GM18951 (cell line): ENCODE measurements around the gene PATE1.
"Not testable (repeated sequence)": the region's sequence is repeated elsewhere in the genome, so short reads cannot be mapped to it uniquely, and the experiment has no call there.

Experiments
- POLR2A ChIP-seq: IDR thresholded peaks from 4 replicates; pipeline ENCODE4 v1.6.1; 2011; ENCODE audit warnings: mild to moderate bottlenecking; ENCODE audit not compliant: insufficient read length, insufficient read depth; ENCODE audit errors: extremely low read depth
- in situ Hi-C: fragments of 300-500 bp; cut with MboI; formaldehyde crosslinking; loops from one replicate; pipeline ENCODE4 v1.12.0; 2022; ENCODE audit warnings: low sequenced_read_pairs, mixed read lengths, inconsistent platforms; ENCODE audit not compliant: unreplicated experiment

PATE1 gene, protein sequence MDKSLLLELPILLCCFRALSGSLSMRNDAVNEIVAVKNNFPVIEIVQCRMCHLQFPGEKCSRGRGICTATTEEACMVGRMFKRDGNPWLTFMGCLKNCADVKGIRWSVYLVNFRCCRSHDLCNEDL

DNA sequence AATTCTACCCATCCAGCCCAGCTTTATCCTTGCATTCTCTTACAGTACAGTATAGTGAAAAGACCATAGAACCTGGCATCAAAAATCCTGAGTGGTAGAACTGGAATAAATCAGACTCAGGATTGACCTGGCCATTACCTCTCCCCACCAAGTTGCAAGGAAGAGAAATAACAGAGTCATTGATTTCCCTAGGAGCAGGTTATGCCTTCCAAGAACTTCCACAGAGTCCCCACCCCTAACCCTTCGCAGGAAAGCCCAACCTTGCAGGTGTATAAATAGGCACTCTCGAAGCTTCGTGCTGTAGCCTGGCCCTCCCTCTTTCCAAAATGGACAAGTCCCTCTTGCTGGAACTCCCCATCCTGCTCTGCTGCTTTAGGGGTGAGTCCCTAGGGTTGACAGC lies at the start of gene PATE1:
PATE1 (plus strand) TSS at position 301 of the 400 bp plus-strand sequence; CDS start at position 327, 26 bp downstream.
- in situ Hi-C loops = no loop called here
- TF ChIP-seq POLR2A = no peak

DNA sequence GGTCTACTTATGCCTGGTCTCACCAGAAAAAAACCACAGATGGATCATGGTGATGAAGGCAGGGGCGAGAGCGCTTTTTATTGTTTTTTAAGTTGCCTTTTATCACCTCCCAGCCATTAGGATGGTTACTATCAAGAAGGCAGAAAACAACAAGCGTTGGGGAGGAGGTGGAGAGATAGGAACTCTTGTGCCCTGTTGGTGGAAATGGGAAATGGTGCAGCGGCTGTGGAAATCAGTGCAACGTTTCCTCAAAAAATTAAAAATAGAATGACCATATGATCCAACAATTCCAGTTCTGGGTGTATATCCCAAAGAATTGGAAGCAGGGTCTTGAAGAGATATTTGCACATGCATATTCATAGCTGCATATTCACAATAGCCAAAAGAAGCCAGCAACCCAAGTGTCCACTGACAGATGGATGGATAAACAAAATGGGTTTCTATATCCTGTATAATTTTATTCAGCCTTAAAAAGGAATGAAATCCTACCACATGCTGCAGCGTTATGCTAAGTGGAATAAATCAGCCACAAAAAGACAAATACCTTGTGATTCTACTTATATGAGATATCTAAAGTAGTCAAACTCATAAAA lies 45.0 kb upstream of the PATE1 start:
- no peak for TF ChIP-seq POLR2A

DNA sequence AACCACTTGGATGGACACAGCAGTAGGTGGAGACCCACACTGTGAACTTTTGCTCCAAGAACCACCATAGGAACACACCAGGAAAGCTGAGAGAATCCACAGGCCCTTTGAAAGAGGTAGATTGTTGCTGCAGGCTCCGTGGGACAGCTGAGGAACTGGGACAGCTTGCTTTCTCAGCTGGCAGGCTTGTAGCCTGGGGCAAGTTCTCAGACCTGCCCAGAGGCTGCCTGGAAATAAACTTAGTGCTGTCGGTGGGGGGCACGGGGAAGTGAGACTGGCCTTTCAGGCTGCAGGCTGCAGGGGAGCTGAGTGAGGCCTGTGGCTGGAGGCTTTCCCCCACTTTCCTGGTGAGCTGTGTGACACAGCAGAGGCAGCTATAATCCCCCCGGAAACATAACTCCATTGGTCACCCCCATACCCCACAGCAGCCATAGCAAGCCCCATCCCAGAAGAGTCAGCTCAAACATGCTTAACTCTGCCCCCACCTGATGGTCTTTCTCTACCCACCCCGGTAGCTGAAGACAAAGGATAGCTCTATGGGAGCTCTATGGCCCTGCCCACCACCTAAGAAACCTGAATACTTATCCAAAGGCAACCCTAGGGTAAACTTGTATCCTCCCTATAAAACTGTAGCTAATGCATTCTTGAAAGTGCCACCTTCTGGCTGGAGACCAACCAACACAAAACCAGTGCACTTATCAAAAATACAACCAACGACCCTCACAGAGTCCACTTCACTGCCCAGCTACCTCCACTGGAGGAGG lies 44.0 kb upstream of the PATE1 start:
- no peak for TF ChIP-seq POLR2A

More for the DNA sequence above, 45.0 kb upstream of the PATE1 start:
- in situ Hi-C loops = no loop called here

DNA sequence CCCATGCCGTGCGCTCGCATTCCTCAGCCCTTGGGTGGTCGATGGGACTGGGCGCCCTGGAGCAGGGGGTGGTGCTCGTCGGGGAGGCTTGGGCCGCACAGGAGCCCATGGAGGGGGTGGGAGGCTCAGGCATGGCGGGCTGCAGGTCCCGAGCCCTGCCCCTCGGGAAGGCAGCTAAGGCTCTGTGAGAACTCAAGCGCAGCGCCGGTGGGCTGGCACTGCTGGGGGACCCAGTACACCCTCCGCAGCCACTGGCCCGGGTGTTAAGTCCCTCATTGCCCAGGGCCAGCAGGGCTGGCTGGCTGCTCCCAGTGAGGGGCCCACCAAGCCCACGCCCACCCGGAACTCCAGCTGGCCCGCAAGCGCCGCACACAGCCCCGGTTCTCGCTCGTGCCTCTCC lies 41.4 kb upstream of the PATE1 start:
- in situ Hi-C loops = not testable (repeated sequence)

More for the DNA sequence above, 44.0 kb upstream of the PATE1 start:
- in situ Hi-C loops = no loop called here

DNA sequence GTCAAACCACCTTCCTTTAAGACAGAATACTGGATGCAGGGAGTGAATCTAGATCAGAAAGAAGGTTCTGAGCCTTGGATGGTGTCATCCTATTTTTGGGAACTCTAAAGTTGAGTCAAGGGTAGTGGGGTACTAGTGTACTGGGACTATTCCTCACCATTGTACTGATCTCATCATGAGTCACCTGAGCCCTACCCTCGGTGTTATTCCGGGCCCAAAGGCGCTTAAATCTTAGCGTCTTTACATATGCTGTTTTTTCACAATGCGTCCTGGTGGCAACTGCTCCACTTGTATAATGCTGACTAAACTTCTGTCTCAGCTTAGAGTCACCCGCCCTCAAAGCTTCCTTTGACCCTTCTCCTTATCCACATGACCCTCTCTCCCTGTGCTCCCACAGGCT lies 25.3 kb upstream of the PATE1 start:
- in situ Hi-C loops = no loop called here
- no peak for TF ChIP-seq POLR2A

DNA sequence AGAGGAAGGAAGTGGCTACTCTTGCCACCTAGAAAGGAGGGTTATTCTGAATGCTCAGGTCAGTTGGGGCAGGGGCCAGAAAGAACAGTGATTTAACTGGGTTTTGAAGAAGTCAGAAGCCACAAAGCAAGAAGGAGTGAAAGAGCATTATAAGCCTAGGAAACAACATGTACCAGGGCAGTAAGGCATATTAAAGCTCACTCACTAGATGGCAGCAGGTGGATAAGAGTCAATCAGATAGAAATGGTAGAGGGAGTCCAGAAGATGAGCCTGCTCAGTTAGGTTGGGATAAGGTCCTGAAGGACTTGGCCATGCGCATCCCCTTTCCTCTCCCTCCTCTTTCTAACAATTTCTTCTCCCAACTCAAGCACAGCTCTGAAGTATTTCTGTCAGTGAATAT lies 22.0 kb upstream of the PATE1 start:
- no peak for TF ChIP-seq POLR2A
- in situ Hi-C loops = no loop called here

DNA sequence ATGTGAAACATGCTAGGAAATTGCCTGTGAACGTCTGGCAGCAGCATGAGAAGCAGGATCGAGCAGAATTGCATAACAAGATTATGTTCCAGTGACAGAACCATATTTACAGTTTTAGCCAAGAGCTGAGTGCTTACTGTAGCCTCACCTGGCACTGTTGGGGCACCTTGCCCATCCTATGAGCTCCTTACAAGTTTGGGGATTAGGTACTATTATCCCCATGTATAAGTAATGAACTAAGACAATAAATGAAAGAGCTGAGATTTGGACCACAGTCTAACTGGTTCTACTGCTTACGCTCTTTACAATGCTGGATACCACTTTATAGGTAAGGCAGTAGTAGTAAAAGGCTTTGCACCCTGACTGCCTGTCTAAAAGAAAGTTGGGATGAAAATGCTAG lies 17.1 kb upstream of the PATE1 start:
- in situ Hi-C loops = no loop called here
- no peak for TF ChIP-seq POLR2A

DNA sequence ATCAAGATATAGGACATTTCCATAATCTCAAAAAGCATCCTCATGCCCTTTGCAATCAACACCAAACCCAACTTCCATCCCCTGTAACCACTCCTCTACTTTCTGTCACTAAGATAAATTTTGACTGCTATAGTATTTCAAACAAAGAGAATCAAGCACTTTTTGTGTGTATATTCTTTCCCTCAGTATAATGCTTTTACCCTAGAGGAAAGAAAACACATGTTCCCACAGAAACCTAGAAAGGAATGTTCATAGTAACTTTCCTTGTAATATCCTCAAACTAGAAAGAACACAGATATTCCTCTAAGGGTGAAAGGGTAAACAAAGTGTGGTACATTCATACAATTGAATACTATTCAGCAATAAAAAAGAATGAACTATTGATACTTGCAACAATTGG lies 5.5 kb upstream of the PATE1 start:
- no peak for TF ChIP-seq POLR2A
- in situ Hi-C loops = no loop called here

DNA sequence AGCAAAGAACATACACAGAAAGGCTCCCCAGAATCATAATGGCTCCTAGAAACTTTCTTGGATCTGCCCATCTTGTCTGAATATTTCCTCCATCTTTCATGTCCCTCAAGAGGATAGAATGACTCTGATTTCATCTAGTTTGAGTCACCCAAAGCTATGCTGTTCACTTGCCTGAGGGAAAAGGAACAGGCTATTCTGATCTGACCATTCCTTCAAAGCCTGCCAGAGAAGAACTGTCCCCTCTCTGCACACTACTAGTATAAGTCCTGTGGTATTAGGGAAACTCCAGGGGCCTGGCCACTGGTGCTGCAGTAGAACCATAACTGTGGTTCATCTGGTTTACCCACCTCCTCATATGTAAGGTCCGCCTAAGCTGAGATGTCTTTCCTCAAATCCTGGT lies 2.4 kb upstream of the PATE1 start:
- TF ChIP-seq POLR2A = no peak
- in situ Hi-C loops = no loop called here

DNA sequence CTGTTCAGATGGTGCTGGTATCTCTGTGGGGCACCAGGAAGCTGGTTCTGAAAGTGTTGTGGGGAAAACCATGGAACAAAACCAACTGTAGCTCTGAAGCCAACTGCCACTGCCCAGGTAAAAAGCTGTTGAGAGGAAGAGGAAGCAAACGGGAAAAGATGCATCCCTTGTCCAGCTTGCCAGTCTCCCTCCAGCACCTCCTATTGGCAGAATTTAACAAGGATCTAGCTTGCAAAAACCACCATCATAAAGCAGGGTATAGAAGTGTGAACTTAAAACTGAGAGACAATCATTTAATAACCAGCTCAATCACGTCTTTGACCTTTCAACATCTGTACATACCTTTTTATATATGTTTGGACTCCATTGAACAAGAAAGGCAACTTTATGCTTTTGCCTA lies 4.5 kb downstream of the PATE1 start:
- in situ Hi-C loops = loop anchor here (10.0 kb wide), 1 partner anchor 264 kb away; no protein-coding TSS in a partner anchor

DNA sequence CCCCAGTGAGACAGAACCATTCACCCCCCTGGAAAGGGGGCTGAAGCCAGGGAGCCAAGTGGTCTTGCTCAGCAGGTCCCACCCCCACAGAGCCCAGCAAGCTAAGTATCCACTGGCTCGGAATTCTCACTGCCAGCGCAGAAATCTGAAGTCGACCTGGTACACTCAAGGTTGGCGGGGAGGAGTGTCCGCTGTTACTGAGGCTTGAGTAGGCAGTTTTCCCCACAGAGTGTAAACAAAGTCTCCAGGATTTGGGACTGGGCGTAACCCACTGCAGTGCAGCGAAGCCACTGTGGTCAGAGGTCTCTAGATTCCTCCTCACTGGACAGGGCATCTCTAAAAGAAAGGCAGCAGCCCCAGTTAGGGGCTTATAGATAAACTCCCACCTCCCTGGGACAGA lies 10.0 kb downstream of the PATE1 start:
- in situ Hi-C loops = loop anchor here (10.0 kb wide), 1 partner anchor 259 kb away; no protein-coding TSS in a partner anchor
- TF ChIP-seq POLR2A = no peak

More for the DNA sequence above, 4.5 kb downstream of the PATE1 start:
- TF ChIP-seq POLR2A = no peak

DNA sequence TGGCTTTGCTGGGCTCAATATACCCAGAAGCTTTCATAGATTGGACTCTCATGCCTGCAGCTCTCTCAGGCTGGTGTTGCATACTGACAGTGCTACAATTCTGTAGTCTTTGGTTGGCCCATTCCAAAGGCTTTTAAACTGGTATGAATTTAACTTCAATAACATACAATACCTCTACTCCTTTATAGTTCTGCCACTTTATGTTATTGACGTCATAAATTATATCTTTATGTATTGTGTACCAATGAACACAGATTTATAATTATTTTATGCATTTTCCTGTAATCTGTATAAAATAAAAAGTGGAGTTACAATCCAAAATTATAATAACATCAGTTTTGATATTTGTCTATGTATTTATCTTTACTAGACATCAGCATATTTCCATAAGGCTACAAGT lies 16.4 kb downstream of the PATE1 start:
- TF ChIP-seq POLR2A = no peak
- in situ Hi-C loops = no loop called here

DNA sequence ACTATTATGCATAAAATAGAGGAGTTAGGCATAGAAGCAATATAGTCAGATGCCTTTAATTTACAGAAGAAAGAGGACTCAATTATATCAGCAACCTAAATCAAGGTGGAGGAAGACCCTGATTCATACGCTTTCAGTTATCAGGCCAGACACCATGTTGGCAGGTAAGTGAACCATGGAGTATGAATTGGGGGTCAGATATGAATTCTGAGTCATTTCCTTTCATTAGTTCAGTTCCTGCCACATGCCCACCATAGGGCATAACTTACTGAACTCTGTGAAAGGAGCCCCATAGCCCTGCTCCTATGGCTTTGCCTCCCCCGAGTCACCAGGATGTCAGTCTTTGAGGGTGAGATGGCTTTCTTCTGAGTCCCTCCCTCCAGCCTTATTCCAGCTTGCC lies 17.4 kb downstream of the PATE1 start:
- TF ChIP-seq POLR2A = no peak
- in situ Hi-C loops = no loop called here

DNA sequence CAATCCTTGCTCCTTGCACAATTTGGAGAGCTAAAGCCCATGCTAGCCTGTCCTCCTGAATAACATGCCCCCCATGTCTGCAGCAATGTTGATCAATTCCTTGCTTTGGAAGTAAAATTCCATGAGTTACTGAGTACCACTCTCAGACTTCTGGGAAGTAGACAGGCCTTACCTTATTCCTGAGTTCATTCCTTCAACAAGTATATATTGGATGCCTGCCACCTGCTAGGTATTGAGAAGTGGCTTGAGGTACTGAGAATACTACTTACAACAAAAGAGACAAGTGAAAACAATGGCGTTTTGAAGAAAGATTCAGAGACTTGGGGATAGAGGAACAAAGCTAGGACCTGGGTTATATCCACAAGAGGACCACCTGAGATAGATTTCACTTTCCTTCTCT lies 20.2 kb downstream of the PATE1 start:
- TF ChIP-seq POLR2A = no peak
- in situ Hi-C loops = no loop called here
